AG04449 (cell line): ENCODE data around the gene CDCA4.

Experiments
- CTCF ChIA-PET: fragments of 350-600 bp; formaldehyde crosslinking; extraction: SDS; loops from one replicate; lab custom pipeline; 2021; ENCODE audit warnings: antibody characterized with exemption; lab: Yijun Ruan, JAX
- POLR2A ChIA-PET: fragments of 400-600, 350-600 bp; formaldehyde crosslinking; extraction: SDS; loops from one replicate; lab custom pipeline; 2020; ENCODE audit warnings: antibody characterized with exemption, inconsistent platforms; lab: Yijun Ruan, JAX
- DNase-seq: peaks from one replicate; pipeline ENCODE4 v3.0.0-alpha.2; 2010; ENCODE audit warnings: low read depth, low spot score
- H3K4me3 ChIP-seq: 2 replicates; pipeline ENCODE4 v1.5.1; 2011; ENCODE audit warnings: low read depth, mild to moderate bottlenecking, control low read depth, low read length
- CTCF ChIP-seq: IDR thresholded peaks from one replicate; pipeline ENCODE4 v1.5.1; 2011; ENCODE audit warnings: mild to moderate bottlenecking, moderate library complexity, low read length, control low read depth, inconsistent platforms; ENCODE audit not compliant: insufficient read depth; ENCODE audit errors: missing control alignments

CDCA4 gene

GRCh38 chr14:105063056-105063455 is 42.2 kb upstream of the CDCA4 start:
- no peak overlapping the region for H3K4me3 ChIP-seq
- no peak for DNase-seq
- POLR2A ChIA-PET, result no interaction called here
- CTCF ChIA-PET, result interaction anchor here (0.7 to 2.3 kb wide), 4 partner anchors 18 to 167 kb away, joined by 3 to 5 read pairs (median 4); no protein-coding TSS in a partner anchor
- TF ChIP-seq CTCF, result no peak

- CTCF ChIA-PET, result interaction anchor here (0.8 to 2.3 kb wide), 4 partner anchors 8 to 166 kb away, joined by 3 to 5 read pairs (median 4); no protein-coding TSS in a partner anchor
- TF ChIP-seq CTCF, result no peak
- no peak overlapping the region for H3K4me3 ChIP-seq
- POLR2A ChIA-PET, result interaction anchor here (0.9 kb wide), 1 partner anchor 18 kb away, joined by 3 read pairs; no protein-coding TSS in a partner anchor
- DNase-seq, result no peak
Observed at GRCh38 chr14:105062048-105062433, 41.2 kb upstream of the CDCA4 start.

- ChIA-PET CTCF (interaction anchor here (0.8 to 1.1 kb wide), 3 partner anchors 9 to 29 kb away, joined by 3 to 5 read pairs (median 3); no protein-coding TSS in a partner anchor), POLR2A (interaction anchor here (0.9 kb wide), 1 partner anchor 19 kb away, joined by 3 read pairs; no protein-coding TSS in a partner anchor)
- H3K4me3 ChIP-seq, result no peak overlapping the region
- TF ChIP-seq CTCF, result no peak
- DNase-seq, result no peak
Observed at GRCh38 chr14:105061428-105062047, 40.7 kb upstream of the CDCA4 start.

DNA sequence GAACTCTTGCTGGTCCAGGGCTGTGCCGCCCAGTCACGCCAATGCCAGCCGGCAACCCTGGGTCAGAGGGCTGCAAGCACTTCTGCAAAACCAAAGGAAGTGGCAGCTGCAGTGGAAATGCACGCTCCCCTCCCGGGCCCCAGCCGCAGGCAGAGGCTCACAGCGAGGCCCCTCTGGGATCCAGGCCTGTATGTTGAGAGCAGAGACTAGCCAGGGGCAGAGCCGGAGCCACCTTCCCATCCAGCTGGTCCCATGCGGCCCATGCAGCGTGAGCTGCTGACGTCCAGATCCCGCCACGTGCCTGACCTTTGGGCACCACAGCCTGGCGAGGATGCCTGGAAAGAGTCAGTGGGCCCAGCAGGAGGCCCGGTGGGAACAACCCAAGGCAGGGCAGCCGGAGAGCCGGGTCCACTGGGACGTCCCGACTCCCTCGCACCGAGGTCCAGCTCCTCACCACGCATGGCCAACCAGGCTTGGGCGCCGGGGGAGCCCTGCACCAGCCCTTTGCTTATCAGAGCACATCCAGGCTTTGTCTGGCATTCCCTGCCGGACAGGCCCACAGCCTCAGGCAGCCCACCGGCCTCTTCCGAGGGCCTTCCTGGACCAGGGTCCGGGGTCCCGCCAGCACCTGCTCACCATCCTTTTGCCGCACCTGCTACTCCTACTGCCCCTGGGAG is 40.0 kb upstream of the CDCA4 start:
- ChIA-PET CTCF (interaction anchor here (0.8 kb wide), 1 partner anchor 9 kb away, joined by 3 read pairs; no protein-coding TSS in a partner anchor), POLR2A (no interaction called here)
- TF ChIP-seq CTCF, result no peak
- H3K4me3 ChIP-seq, result no peak overlapping the region
- DNase-seq, result no peak

GRCh38 chr14:105059925-105060565 is 39.2 kb upstream of the CDCA4 start:
- no peak overlapping the region for H3K4me3 ChIP-seq
- ChIA-PET POLR2A (no interaction called here), CTCF (interaction anchor here (7.9 kb wide), 1 partner anchor 15 kb away, joined by 80 read pairs; no protein-coding TSS in a partner anchor)
- no peak for DNase-seq
- no peak for TF ChIP-seq CTCF
